Skin epidermis (tissue), 12 donors: ENCODE measurements around the gene ODC1.
A peak's percentile ranks its signal among the peaks of the same experiment; 100 is the strongest.
"Not testable (repeated sequence)": the region's sequence is repeated elsewhere in the genome, so short reads cannot be mapped to it uniquely, and the experiment has no call there.

Experiments
- H3K27ac ChIP-seq, 21 experiments: fragments of 200-600 bp; sonication (generic) in 11 of 21; one replicate each; pipeline ENCODE4 v1.5.0; 2020; ENCODE audit warnings: mild to moderate bottlenecking in 3 of 21, inconsistent platforms in 2 of 21, moderate library complexity in 2 of 21
- H3K4me3 ChIP-seq, 7 experiments: fragments of 200-600 bp; sonication (generic) in 2 of 7; one replicate each; pipeline ENCODE4 v1.5.0; 2020; ENCODE audit warnings: inconsistent platforms in 2 of 7, mild to moderate bottlenecking in 2 of 7, moderate library complexity in 1 of 7

ODC1 gene

GRCh38 chr2:10447895-10448575, at the start of gene ODC1:
ODC1 (minus strand) TSS chr2:10448327; CDS start chr2:10445032, 3,295 bp downstream.
- Histone ChIP-seq H3K4me3 (peak within 1 kb of the TSS; percentile 50 to 65 (median 56)), H3K27ac (peak within 1 kb of the TSS; percentile 66 to 94 (median 86))

- no peak overlapping the region for H3K4me3 ChIP-seq
- H3K27ac ChIP-seq, result peak overlapping the region in 2 of 21 experiments; percentile 3 to 62
These were observed 49.7 kb upstream of the ODC1 start for GRCh38 chr2:10497797-10498251.

GRCh38 chr2:10495988-10496313, 47.8 kb upstream of the ODC1 start:
- H3K4me3 ChIP-seq, result no peak overlapping the region
- no peak overlapping the region for H3K27ac ChIP-seq

- Histone ChIP-seq H3K4me3 (no peak overlapping the region), H3K27ac (no peak overlapping the region)
These were observed 47.3 kb upstream of the ODC1 start for GRCh38 chr2:10495311-10495987.

- H3K27ac ChIP-seq, result peak overlapping the region in 4 of 21 experiments; percentile 25 to 70 (median 36)
- H3K4me3 ChIP-seq, result no peak overlapping the region
These were observed 46.4 kb upstream of the ODC1 start for GRCh38 chr2:10494351-10495066.

GRCh38 chr2:10493634-10494281, 45.6 kb upstream of the ODC1 start:
- Histone ChIP-seq H3K27ac (peak overlapping the region in 8 of 21 experiments; percentile 13 to 70 (median 40)), H3K4me3 (no peak overlapping the region)

- H3K27ac ChIP-seq, result peak overlapping the region in 8 of 21 experiments; percentile 13 to 70 (median 40)
These were observed 45.0 kb upstream of the ODC1 start for GRCh38 chr2:10493075-10493633.

GRCh38 chr2:10490806-10491291, 42.7 kb upstream of the ODC1 start:
- Histone ChIP-seq H3K27ac (no peak overlapping the region), H3K4me3 (no peak overlapping the region)

More at GRCh38 chr2:10493075-10493633, 45.0 kb upstream of the ODC1 start:
- no peak overlapping the region for H3K4me3 ChIP-seq

- no peak overlapping the region for H3K27ac ChIP-seq
- no peak overlapping the region for H3K4me3 ChIP-seq
These were observed 41.9 kb upstream of the ODC1 start for GRCh38 chr2:10489842-10490555.

GRCh38 chr2:10488142-10488541, 40.0 kb upstream of the ODC1 start:
- not testable (repeated sequence) for H3K4me3 ChIP-seq, H3K27ac ChIP-seq

- H3K4me3 ChIP-seq, H3K27ac ChIP-seq: not testable (repeated sequence)
These were observed 39.6 kb upstream of the ODC1 start for GRCh38 chr2:10487741-10488104.

- Histone ChIP-seq H3K27ac (no peak overlapping the region), H3K4me3 (no peak overlapping the region)
These were observed 39.1 kb upstream of the ODC1 start for GRCh38 chr2:10487081-10487740.

GRCh38 chr2:10486601-10487079, 38.5 kb upstream of the ODC1 start:
- Histone ChIP-seq H3K4me3 (no peak overlapping the region), H3K27ac (no peak overlapping the region)

GRCh38 chr2:10486091-10486490, 38.0 kb upstream of the ODC1 start:
- H3K4me3 ChIP-seq, result no peak overlapping the region
- no peak overlapping the region for H3K27ac ChIP-seq

- Histone ChIP-seq H3K27ac (no peak overlapping the region), H3K4me3 (no peak overlapping the region)
These were observed 34.8 kb upstream of the ODC1 start for GRCh38 chr2:10482913-10483312.

- H3K27ac ChIP-seq, result no peak overlapping the region
- H3K4me3 ChIP-seq, result no peak overlapping the region
These were observed 34.3 kb upstream of the ODC1 start for GRCh38 chr2:10482460-10482859.

GRCh38 chr2:10481666-10482157, 33.6 kb upstream of the ODC1 start:
- no peak overlapping the region for H3K27ac ChIP-seq
- H3K4me3 ChIP-seq, result no peak overlapping the region

GRCh38 chr2:10481055-10481665, 33.0 kb upstream of the ODC1 start:
- no peak overlapping the region for H3K27ac ChIP-seq
- H3K4me3 ChIP-seq, result no peak overlapping the region
